Colonic mucosa (tissue), 4 donors: ENCODE data around the gene DLGAP4. TPM values are rescaled to one million over a fixed set of nuclear protein-coding genes. Genes with fewer than 3 reads are reported as not detected.

ENCODE experiments used
- DNase-seq: peaks from one replicate; pipeline ENCODE4 v3.0.0-alpha.2; 2020
- H3K27ac ChIP-seq: fragments of 200-600 bp; one replicate; pipeline ENCODE4 v1.8.0; 2021
- H3K27me3 ChIP-seq: fragments of 200-600 bp; one replicate; pipeline ENCODE4 v1.8.0; 2021
- H3K36me3 ChIP-seq: fragments of 200-600 bp; one replicate; pipeline ENCODE4 v1.8.0; 2021
- H3K4me1 ChIP-seq: fragments of 200-600 bp; one replicate; pipeline ENCODE4 v1.8.0; 2021; ENCODE audit warnings: mild to moderate bottlenecking
- H3K4me3 ChIP-seq: fragments of 200-600 bp; one replicate; pipeline ENCODE4 v1.8.0; 2021
- H3K9ac ChIP-seq, 2 donors: one replicate each; pipeline ENCODE4 v1.7.0; 2013; ENCODE audit warnings: control low read depth in 2 of 2, low read depth in 2 of 2, low read length in 2 of 2
- H3K9me3 ChIP-seq: fragments of 200-600 bp; one replicate; pipeline ENCODE4 v1.8.0; 2021
- intact Hi-C: fragments of 100-400 bp; cut with DNase I; formaldehyde crosslinking; loops from one replicate; pipeline ENCODE4 v1.14.1; 2022
- total RNA-seq, 2 donors: library from RNA; stranded (reverse); fragmentation: NEBNext Ultra II Directional in 1 of 2; extraction: Animal tissue kit (Norgen Biotek cat#: 25700) in 1 of 2; gene quantifications; one replicate each; pipeline ENCODE4 v1.2.1, GENCODE V29; 2021
- TF ChIP-seq, protein P1 (sequence below): fragments of 200-600 bp; IDR thresholded peaks from one replicate; pipeline ENCODE4 v1.8.0; 2022; ENCODE audit warnings: antibody characterized with exemption, mild to moderate bottlenecking
- donor health status: healthy.
- donor health status: DM: no; HTN: no; CAD: no.
- donor health status: DM: no; HTN: no; CAD: no.

DLGAP4 gene
- total RNA-seq, 2 donors from 2014 or later = 43.1 to 48.6 TPM

DNA sequence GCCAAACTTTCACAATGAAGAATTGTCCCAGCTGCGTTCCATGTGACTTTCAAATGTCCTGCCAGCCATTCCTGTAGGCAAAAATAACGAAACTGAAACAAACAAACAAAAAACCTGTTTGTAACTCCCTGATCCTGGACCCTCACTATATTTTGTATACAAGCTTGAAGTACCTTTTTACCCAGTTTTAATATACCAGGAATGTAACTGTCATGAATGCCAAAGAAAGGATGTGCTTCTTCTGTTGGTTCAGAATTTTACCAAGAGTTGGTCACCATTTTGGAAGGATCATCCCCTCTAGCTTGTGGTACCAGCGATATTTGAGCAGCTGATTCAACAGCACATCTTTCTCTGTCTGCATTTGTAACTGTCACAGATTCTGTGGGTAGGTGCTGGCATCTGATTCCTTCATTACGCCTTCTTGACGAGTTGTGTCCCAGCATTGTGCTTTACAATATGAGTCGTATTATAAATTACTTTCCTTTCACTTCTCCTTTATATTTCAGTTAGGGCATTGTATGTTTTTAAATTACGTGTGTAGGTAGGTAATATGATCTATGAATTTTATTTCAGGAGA, 93.9 kb downstream of the DLGAP4 start:
- no peak overlapping the region for H3K27ac ChIP-seq
- DNase-seq = no peak
- intact Hi-C loops = no loop called here
- H3K27me3 ChIP-seq = no peaks in the 10 kb centered on the region
- H3K36me3 ChIP-seq = no peaks in the 10 kb centered on the region
- no peaks in the 10 kb centered on the region for H3K4me1 ChIP-seq
- TF ChIP-seq, protein P1, sequence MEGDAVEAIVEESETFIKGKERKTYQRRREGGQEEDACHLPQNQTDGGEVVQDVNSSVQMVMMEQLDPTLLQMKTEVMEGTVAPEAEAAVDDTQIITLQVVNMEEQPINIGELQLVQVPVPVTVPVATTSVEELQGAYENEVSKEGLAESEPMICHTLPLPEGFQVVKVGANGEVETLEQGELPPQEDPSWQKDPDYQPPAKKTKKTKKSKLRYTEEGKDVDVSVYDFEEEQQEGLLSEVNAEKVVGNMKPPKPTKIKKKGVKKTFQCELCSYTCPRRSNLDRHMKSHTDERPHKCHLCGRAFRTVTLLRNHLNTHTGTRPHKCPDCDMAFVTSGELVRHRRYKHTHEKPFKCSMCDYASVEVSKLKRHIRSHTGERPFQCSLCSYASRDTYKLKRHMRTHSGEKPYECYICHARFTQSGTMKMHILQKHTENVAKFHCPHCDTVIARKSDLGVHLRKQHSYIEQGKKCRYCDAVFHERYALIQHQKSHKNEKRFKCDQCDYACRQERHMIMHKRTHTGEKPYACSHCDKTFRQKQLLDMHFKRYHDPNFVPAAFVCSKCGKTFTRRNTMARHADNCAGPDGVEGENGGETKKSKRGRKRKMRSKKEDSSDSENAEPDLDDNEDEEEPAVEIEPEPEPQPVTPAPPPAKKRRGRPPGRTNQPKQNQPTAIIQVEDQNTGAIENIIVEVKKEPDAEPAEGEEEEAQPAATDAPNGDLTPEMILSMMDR = no peak
- no peak overlapping the region for H3K4me3 ChIP-seq
- no peak overlapping the region for H3K9ac ChIP-seq
- no peaks in the 10 kb centered on the region for H3K9me3 ChIP-seq

DNA sequence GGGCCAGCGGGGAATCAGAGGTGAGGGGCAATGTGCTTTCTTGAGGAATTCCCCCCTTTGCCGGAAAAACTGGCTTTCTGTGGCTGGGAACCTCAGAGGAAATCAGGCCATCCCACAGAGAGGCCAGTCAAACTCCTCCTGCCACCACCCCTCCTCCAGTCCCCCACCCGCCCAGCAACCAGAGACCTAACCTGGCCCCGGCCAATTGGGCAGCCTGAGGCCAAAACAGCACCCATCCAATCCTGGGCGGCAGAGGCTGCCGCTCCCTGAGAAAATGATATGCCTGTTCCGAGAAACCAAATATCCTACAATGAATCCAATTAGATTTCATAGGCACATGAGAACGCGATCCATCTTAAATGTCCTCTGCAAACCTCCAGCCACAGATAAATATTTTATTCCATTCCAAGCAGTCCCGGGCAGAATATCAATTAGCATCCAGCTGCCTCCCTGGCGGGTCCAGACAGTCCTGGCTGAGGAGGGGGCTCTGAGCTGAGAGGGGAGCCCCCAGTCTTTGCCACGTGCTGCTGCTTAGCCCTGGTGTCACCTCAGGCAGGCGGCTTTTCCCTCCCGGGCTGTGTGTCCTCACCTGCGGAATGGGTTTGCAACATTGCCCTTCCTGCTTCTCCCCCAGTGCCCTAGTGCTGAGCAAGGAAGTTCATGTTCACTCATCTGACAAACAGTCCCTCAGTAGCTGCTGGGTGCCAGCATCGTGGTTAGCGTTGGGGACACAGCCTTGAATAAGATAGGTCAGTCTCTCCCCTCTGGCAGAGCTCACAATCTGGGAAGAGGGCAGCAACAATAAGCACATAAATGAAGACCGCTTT, 95.0 kb downstream of the DLGAP4 start:
- Histone ChIP-seq H3K9ac (no peak overlapping the region), H3K9me3 (no peaks in the 10 kb centered on the region), H3K27me3 (no peaks in the 10 kb centered on the region), H3K36me3 (no peaks in the 10 kb centered on the region), H3K4me3 (no peak overlapping the region), H3K27ac (no peak overlapping the region), H3K4me1 (no peaks in the 10 kb centered on the region)
- no peak for DNase-seq
- intact Hi-C loops = no loop called here
- TF ChIP-seq, protein P1 = no peak

DNA sequence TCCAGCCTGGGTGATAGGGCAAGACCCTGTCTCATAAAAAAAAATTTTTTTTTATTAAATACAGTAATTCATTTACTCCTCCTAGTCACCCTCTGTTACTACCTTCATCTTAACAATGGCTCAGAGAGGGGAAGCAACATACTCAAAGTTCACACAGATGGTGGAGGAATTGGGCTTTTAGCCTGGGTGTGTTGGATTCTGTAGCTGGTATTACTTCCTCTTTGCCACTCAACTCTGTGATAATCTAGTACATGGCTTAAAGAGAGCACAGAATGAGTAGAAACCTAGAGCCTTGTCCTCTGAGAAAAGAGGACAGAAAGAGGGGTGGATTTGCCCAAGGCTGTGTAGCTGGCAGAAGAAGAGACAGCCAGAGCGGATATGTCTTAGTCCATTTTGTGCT, 96.6 kb downstream of the DLGAP4 start:
- Histone ChIP-seq H3K9ac (no peak overlapping the region), H3K9me3 (no peaks in the 10 kb centered on the region), H3K36me3 (no peaks in the 10 kb centered on the region), H3K4me1 (no peaks in the 10 kb centered on the region), H3K27ac (no peak overlapping the region), H3K4me3 (no peak overlapping the region), H3K27me3 (no peaks in the 10 kb centered on the region)
- intact Hi-C loops = no loop called here
- DNase-seq = no peak
- TF ChIP-seq, protein P1 = no peak

DNA sequence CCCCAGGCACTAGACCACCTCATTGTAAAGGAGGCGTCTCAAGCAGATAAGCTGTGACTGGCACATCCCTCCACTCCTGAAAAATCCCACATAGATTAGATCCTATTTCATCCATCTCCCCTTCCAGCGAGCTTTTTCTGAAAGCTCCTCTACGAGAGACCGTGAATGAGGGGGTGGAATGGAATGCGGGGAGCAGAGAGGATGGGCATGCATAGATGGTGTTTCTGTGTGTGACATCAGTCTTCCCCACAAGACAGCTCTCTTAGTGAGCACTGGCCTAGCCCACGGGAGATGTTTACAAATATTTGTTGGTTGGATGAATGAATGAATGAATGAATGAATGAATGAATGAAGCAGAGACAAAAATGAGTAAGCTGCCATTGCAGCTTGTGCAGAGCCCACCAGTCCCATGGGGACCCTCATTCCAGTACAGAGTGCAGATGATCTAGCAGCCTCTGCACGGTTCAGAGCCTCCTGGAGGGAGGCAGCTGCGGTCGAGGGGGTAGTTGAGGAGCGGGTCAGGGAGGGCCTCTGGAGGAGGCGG, 98.4 kb downstream of the DLGAP4 start:
- no peak for DNase-seq
- Histone ChIP-seq H3K9ac (no peak overlapping the region), H3K27me3 (no peaks in the 10 kb centered on the region), H3K4me3 (no peak overlapping the region), H3K4me1 (no peaks in the 10 kb centered on the region), H3K36me3 (no peaks in the 10 kb centered on the region), H3K27ac (no peak overlapping the region), H3K9me3 (no peaks in the 10 kb centered on the region)
- TF ChIP-seq, protein P1 = no peak
- intact Hi-C loops = no loop called here

DNA sequence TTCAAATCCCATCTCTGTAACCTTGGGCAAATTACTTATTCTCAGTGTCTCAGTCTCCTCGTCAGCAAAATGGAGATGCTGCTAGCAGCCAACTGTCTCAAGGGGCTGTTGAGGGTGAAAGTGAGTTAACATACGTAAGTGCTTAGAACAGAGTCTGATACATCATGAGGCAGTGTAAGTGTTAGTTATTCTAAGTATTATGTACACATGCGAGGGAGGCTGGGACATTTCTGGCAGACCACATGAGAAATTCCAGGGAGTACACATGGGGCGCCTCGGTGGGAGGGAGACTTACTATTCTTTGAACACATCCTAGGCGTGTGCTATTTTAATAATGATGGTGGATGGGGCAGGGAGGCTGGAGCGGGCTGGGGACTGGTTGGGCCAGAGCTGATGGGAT, 99.1 kb downstream of the DLGAP4 start:
- H3K9ac ChIP-seq = no peak overlapping the region
- TF ChIP-seq, protein P1 = no peak
- intact Hi-C loops = no loop called here
- H3K27ac ChIP-seq = no peak overlapping the region
- H3K9me3 ChIP-seq = no peaks in the 10 kb centered on the region
- H3K4me3 ChIP-seq = no peak overlapping the region
- H3K36me3 ChIP-seq = no peaks in the 10 kb centered on the region
- H3K4me1 ChIP-seq = no peaks in the 10 kb centered on the region
- no peaks in the 10 kb centered on the region for H3K27me3 ChIP-seq
- DNase-seq = no peak
